ENCODE measurements around the gene CIZ1. TPM values are rescaled to one million over a fixed set of nuclear protein-coding genes. Genes with fewer than 3 reads are reported as not detected.

Gene CIZ1
- total and polyA plus RNA-seq, 9 of the 15 experiments (the other 6 are each of a cell fraction or from before 2014, with no cell fraction given) = 6.6 to 329 (median 87.8) TPM

DNA sequence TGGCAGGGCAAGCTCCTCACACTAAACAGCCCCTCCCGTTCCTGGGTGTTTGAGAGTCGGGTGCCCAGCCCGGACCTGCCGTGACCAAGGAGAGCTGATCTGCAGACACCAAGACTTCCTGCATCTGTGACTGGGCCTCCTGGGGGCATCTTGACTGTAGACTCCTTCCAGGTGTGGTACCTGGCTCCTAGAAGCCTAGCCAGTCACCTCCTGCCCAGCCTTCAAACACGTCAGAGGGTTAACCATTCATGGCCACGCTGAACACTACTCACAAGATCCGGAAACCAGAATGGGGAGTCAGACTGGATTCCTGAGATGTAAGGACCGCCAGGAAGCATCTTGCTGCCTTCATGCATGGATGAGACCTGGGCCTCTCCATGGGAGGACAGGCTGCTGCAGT, 45.8 kb downstream of the CIZ1 start:
- no peak overlapping the region for H3K4me2 ChIP-seq (ENCODE audit: insufficient read depth, low read length)
- POLR2A ChIA-PET = interaction anchor here (0.6 to 1.1 kb wide), 2 partner anchors 14 to 56 kb away, joined by 3 to 6 read pairs; partner anchors contain the start of gene BBLN

More for the DNA sequence above, 45.8 kb downstream of the CIZ1 start:
- Histone ChIP-seq H3K4me1 (replicated peaks in 1 of 2; ENCODE audit: control insufficient read depth in 2 of 2, insufficient read depth in 2 of 2, low read length in 2 of 2) (peaks cover 27 to 57% of the 10 kb centered on the region in 2 experiments), H3K9me1 (ENCODE audit: control insufficient read depth, insufficient read depth, low read length) (peaks cover 7% of the 10 kb centered on the region), H3K79me2 (ENCODE audit: control insufficient read depth, insufficient read depth, low read length) (no peaks in the 10 kb centered on the region), H3K27ac (ENCODE audit: extremely low read depth, low read depth, low read length) (no peak overlapping the region), H3K27me3 (ENCODE audit: control insufficient read depth in 2 of 2, insufficient read depth in 2 of 2, low read length in 2 of 2) (no peaks in the 10 kb centered on the region), H3K4me3 (no peak overlapping the region), H2AFZ (ENCODE audit: low read depth, low read length) (no peak overlapping the region), H3K36me3 (ENCODE audit: control insufficient read depth, insufficient read depth, low read length) (no peaks in the 10 kb centered on the region), H4K20me1 (replicated peaks; ENCODE audit: control insufficient read depth, insufficient read depth, low read length) (no peaks in the 10 kb centered on the region), H3K9ac (ENCODE audit: insufficient read depth in 1 of 2, low read depth in 2 of 2, low read length in 2 of 2) (peak overlapping the region in 1 of 2 experiments; percentile 53; a peak in 1 of 4 replicates), H3K9me3 (replicated peaks; ENCODE audit: control insufficient read depth, insufficient read depth, low read depth, low read length) (no peaks in the 10 kb centered on the region)
- in situ Hi-C loops (cut with MboI) (no loop called here), intact Hi-C loops (cut with micrococcal nuclease) (no loop called here)
- CTCF ChIA-PET (ENCODE audit: low intra/inter-chr PET ratio) = no interaction called here
- ATAC-seq (no peak), DNase-seq (ENCODE audit: extremely low read depth in 1 of 4, low spot score in 3 of 4) (no peak), FAIRE-seq (no peak)
- BruUV-seq (replicated peaks) = no TSS peak
- WGBS (ENCODE audit: insufficient coverage, low coverage, missing lambda C conversion rate) = 70% methylated on average over 8 of the region's 8 CpGs
- TF ChIP-seq OTX1 (CRISPR knock-in tag; IDR thresholded peaks at IDR 0.05) (no peak), ZNF561 (CRISPR knock-in tag; conservative IDR thresholded peaks at IDR 0.05) (no peak), ZBTB17 (CRISPR knock-in tag; IDR thresholded peaks at IDR 0.05) (no peak), ZSCAN29 (IDR thresholded peaks at IDR 0.05) (no peak), ERF (CRISPR knock-in tag; IDR thresholded peaks at IDR 0.05) (no peak), DACH1 (IDR thresholded peaks at IDR 0.05; ENCODE audit: partially characterized antibody) (no peak), ETV5 (CRISPR knock-in tag; IDR thresholded peaks at IDR 0.05; ENCODE audit: low read depth) (no peak), HMG20A (CRISPR knock-in tag; conservative IDR thresholded peaks at IDR 0.05) (no peak), ZFX (CRISPR knock-in tag; IDR thresholded peaks at IDR 0.05) (no peak), ZNF707 (CRISPR knock-in tag; conservative IDR thresholded peaks at IDR 0.05) (no peak)
- TF ChIP-seq, protein P1, sequence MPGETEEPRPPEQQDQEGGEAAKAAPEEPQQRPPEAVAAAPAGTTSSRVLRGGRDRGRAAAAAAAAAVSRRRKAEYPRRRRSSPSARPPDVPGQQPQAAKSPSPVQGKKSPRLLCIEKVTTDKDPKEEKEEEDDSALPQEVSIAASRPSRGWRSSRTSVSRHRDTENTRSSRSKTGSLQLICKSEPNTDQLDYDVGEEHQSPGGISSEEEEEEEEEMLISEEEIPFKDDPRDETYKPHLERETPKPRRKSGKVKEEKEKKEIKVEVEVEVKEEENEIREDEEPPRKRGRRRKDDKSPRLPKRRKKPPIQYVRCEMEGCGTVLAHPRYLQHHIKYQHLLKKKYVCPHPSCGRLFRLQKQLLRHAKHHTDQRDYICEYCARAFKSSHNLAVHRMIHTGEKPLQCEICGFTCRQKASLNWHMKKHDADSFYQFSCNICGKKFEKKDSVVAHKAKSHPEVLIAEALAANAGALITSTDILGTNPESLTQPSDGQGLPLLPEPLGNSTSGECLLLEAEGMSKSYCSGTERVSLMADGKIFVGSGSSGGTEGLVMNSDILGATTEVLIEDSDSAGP (CRISPR knock-in tag; IDR thresholded peaks at IDR 0.05) = no peak
- TF ChIP-seq, protein P2, sequence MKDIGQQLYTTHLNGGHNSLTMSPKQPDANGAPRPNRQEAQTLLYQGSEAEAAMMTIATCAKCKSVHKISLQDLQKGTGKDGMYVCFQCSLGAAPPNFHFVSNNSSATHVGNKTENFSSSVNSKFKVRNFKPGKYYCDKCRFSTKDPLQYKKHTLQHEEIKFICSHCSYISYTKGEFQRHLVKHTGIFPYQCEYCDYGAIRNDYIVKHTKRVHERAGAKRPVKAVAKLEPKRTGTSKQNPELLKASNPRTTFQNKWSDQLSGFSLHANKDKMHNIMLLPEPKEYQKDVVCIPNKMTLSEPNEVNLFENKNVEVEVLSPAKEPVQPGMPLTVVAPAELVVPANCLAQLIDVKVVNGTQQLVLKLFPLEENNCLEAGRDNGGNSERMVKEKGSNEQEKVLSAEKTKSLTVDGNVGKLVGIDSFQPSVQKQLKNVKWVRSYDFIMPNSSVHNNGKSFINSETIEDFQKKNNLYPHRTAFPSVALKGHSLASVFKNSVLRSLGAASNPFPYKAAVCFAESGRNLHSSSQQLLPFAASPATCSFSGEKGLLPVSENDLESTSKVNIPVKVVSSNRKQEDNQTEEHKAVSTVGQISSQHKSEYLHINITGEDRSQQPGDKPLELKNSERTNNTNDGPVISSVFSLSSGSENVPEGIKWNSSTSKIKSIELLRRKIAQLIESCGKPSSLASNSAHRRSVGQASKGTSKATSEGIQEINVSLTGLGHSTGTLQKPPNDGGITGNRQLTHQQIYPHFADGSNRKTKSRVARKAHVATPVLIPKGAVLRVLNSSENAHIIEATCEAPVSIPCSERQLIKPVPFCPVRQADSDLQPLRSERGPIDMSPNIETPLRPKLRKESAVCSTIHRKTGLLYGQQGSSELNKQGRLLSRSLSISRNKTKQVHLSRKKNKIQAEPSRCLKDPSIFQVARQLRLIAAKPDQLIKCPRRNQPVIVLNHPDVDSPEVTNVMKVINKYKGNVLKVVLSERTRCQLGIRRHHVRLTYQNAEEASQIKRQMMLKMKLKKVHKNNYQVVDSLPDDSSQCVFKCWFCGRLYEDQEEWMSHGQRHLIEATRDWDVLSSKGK (CRISPR knock-in tag; IDR thresholded peaks at IDR 0.05) = no peak
- TF ChIP-seq, protein P3, sequence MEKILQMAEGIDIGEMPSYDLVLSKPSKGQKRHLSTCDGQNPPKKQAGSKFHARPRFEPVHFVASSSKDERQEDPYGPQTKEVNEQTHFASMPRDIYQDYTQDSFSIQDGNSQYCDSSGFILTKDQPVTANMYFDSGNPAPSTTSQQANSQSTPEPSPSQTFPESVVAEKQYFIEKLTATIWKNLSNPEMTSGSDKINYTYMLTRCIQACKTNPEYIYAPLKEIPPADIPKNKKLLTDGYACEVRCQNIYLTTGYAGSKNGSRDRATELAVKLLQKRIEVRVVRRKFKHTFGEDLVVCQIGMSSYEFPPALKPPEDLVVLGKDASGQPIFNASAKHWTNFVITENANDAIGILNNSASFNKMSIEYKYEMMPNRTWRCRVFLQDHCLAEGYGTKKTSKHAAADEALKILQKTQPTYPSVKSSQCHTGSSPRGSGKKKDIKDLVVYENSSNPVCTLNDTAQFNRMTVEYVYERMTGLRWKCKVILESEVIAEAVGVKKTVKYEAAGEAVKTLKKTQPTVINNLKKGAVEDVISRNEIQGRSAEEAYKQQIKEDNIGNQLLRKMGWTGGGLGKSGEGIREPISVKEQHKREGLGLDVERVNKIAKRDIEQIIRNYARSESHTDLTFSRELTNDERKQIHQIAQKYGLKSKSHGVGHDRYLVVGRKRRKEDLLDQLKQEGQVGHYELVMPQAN (IDR thresholded peaks at IDR 0.05; ENCODE audit: borderline replicate concordance) = no peak

Data from K562 (cell line).